Tibial artery (tissue), 4 donors: ENCODE data around the gene CNTNAP2.

Experiments
- DNase-seq, 2 donors: peaks; one replicate each; pipeline ENCODE4 v3.0.0-alpha.2; 2019
- H3K27ac ChIP-seq, 2 donors: fragments of 200-600 bp; sonication (generic) in 1 of 2; 1 replicate in 1 of 2; 2 replicates in 1 of 2; pipeline ENCODE4 v1.5.1; 2018 to 2019; ENCODE audit warnings: mild to moderate bottlenecking in 1 of 2
- H3K27me3 ChIP-seq, 2 donors: fragments of 200-600 bp; sonication (generic) in 1 of 2; one replicate each; pipeline versions ENCODE4 v1.5.1 to v1.6.0; 2016 to 2019
- H3K36me3 ChIP-seq, 3 donors: fragments of 200-600 bp; sonication (generic) in 2 of 3; one replicate each; pipeline ENCODE4 v1.5.1; 2016 to 2019; ENCODE audit warnings: mild to moderate bottlenecking in 2 of 3
- H3K4me1 ChIP-seq, 4 donors: fragments of 200-600 bp; sonication (generic) in 2 of 4; 1 replicate in 3 of 4; 2 replicates in 1 of 4; pipeline ENCODE4 v1.5.1; 2016 to 2019
- H3K4me3 ChIP-seq, 2 donors: fragments of 200-600 bp; sonication (generic) in 1 of 2; 1 replicate in 1 of 2; 2 replicates in 1 of 2; pipeline ENCODE4 v1.5.1; 2018 to 2019; ENCODE audit warnings: mild to moderate bottlenecking in 2 of 2
- H3K9me3 ChIP-seq, 3 donors: fragments of 200-600 bp; sonication (generic) in 1 of 3; one replicate each; pipeline ENCODE4 v1.5.1; 2016 to 2019
- CTCF ChIP-seq, 2 experiments: fragments of 200-600 bp in 1 of 2; fragments of 450-650 bp in 1 of 2; IDR thresholded peaks; one replicate each; pipeline ENCODE4 v1.5.1; 2017 to 2019; ENCODE audit warnings: antibody characterized with exemption in 2 of 2, mild to moderate bottlenecking in 1 of 2, moderate library complexity in 1 of 2
- intact Hi-C: fragments of 100-400 bp; cut with DNase I; formaldehyde crosslinking; loops from one replicate; pipeline ENCODE4 v1.15.0; 2023; ENCODE audit warnings: low total_unique reads

The CNTNAP2 gene

GRCh38 chr7:147261693-147262092, 1145.1 kb downstream of the CNTNAP2 start:
- Histone ChIP-seq H3K27ac (no peak overlapping the region), H3K4me1 (no peaks in the 10 kb centered on the region), H3K4me3 (no peak overlapping the region), H3K27me3 (no peaks in the 10 kb centered on the region), H3K9me3 (no peaks in the 10 kb centered on the region), H3K36me3 (no peaks in the 10 kb centered on the region)
- intact Hi-C loops = no loop called here
- DNase-seq = no peak
- no peak for TF ChIP-seq CTCF (IDR thresholded peaks at IDR 0.05)

- no peak for TF ChIP-seq CTCF (IDR thresholded peaks at IDR 0.05)
- Histone ChIP-seq H3K4me3 (no peak overlapping the region), H3K27ac (no peak overlapping the region), H3K4me1 (no peaks in the 10 kb centered on the region), H3K27me3 (no peaks in the 10 kb centered on the region), H3K9me3 (no peaks in the 10 kb centered on the region), H3K36me3 (no peaks in the 10 kb centered on the region)
- intact Hi-C loops = no loop called here
- no peak for DNase-seq
These were observed 1148.9 kb downstream of the CNTNAP2 start for GRCh38 chr7:147265528-147265927.

- Histone ChIP-seq H3K4me1 (no peaks in the 10 kb centered on the region), H3K9me3 (no peaks in the 10 kb centered on the region), H3K27me3 (no peaks in the 10 kb centered on the region), H3K36me3 (no peaks in the 10 kb centered on the region), H3K27ac (no peak overlapping the region), H3K4me3 (no peak overlapping the region)
- no peak for TF ChIP-seq CTCF (IDR thresholded peaks at IDR 0.05)
- intact Hi-C loops = no loop called here
- DNase-seq = no peak
These were observed 1159.5 kb downstream of the CNTNAP2 start for GRCh38 chr7:147276106-147276505.

GRCh38 chr7:147276783-147277370, 1160.3 kb downstream of the CNTNAP2 start:
- H3K27ac ChIP-seq = no peak overlapping the region
- intact Hi-C loops = no loop called here
- H3K27me3 ChIP-seq = no peaks in the 10 kb centered on the region
- TF ChIP-seq CTCF (IDR thresholded peaks at IDR 0.05) = no peak
- no peaks in the 10 kb centered on the region for H3K36me3 ChIP-seq
- H3K4me1 ChIP-seq = no peaks in the 10 kb centered on the region
- no peak overlapping the region for H3K4me3 ChIP-seq
- H3K9me3 ChIP-seq = no peaks in the 10 kb centered on the region
- no peak for DNase-seq

- no peak for TF ChIP-seq CTCF (IDR thresholded peaks at IDR 0.05)
- no peak for DNase-seq
- Histone ChIP-seq H3K27me3 (no peaks in the 10 kb centered on the region), H3K4me1 (no peaks in the 10 kb centered on the region), H3K36me3 (no peaks in the 10 kb centered on the region), H3K4me3 (no peak overlapping the region), H3K9me3 (no peaks in the 10 kb centered on the region), H3K27ac (no peak overlapping the region)
- intact Hi-C loops = no loop called here
These were observed 1162.9 kb downstream of the CNTNAP2 start for GRCh38 chr7:147279514-147279913.

GRCh38 chr7:147279964-147280374, 1163.4 kb downstream of the CNTNAP2 start:
- H3K27me3 ChIP-seq = no peaks in the 10 kb centered on the region
- no peak for TF ChIP-seq CTCF (IDR thresholded peaks at IDR 0.05)
- H3K4me3 ChIP-seq = no peak overlapping the region
- no peaks in the 10 kb centered on the region for H3K4me1 ChIP-seq
- no peaks in the 10 kb centered on the region for H3K9me3 ChIP-seq
- H3K27ac ChIP-seq = no peak overlapping the region
- DNase-seq = no peak
- no peaks in the 10 kb centered on the region for H3K36me3 ChIP-seq
- intact Hi-C loops = no loop called here
